Heart right ventricle (tissue), 16 donors: ENCODE data around the gene HTT-AS. TPM values are rescaled to one million over a fixed set of nuclear protein-coding genes. Genes with fewer than 3 reads are reported as not detected.

ENCODE experiments used
- ATAC-seq, 8 donors: fragments of 200-7000 bp; cut with Tn5 transposase; one replicate each; pipeline ENCODE4 v1.9.1; 2020; ENCODE audit warnings: mild to moderate bottlenecking in 8 of 8, moderate library complexity in 8 of 8, moderate number of reproducible peaks in 1 of 8
- DNase-seq, 2 donors: peaks; one replicate each; pipeline ENCODE4 v3.0.0-alpha.2; 2020
- H3K27ac ChIP-seq, 10 donors: fragments of 200-600 bp; sonication (generic) in 2 of 10; one replicate each; pipeline versions ENCODE4 v1.5.0 to v1.8.0; 2020 to 2022; ENCODE audit warnings: mild to moderate bottlenecking in 3 of 10
- H3K27me3 ChIP-seq, 7 donors: fragments of 200-600 bp; one replicate each; pipeline ENCODE4 v1.8.0; 2021 to 2022; ENCODE audit warnings: mild to moderate bottlenecking in 2 of 7
- H3K36me3 ChIP-seq, 9 donors: fragments of 200-600 bp; sonication (generic) in 1 of 9; one replicate each; pipeline versions ENCODE4 v1.5.0 to v1.8.0; 2020 to 2022; ENCODE audit warnings: mild to moderate bottlenecking in 2 of 9
- H3K4me1 ChIP-seq, 9 donors: fragments of 200-600 bp; sonication (generic) in 1 of 9; one replicate each; pipeline versions ENCODE4 v1.5.0 to v1.8.0; 2020 to 2022; ENCODE audit warnings: mild to moderate bottlenecking in 4 of 9
- H3K4me3 ChIP-seq, 10 donors: fragments of 200-600 bp; sonication (generic) in 2 of 10; one replicate each; pipeline versions ENCODE4 v1.5.0 to v1.8.0; 2020 to 2022; ENCODE audit warnings: mild to moderate bottlenecking in 7 of 10, moderate library complexity in 2 of 10
- H3K9me3 ChIP-seq, 11 donors: fragments of 200-600 bp in 10 of 11; sonication (generic) in 2 of 11; one replicate each; pipeline versions ENCODE4 v1.5.0 to v1.8.0; 2013 to 2022; ENCODE audit warnings: mild to moderate bottlenecking in 2 of 11, control low read depth in 1 of 11, moderate library complexity in 1 of 11
- CTCF ChIP-seq, 9 donors: fragments of 200-600 bp; sonication (generic) in 2 of 9; IDR thresholded peaks; one replicate each; pipeline versions ENCODE4 v1.5.0 to v1.8.0; 2021 to 2022; ENCODE audit warnings: antibody characterized with exemption in 9 of 9, mild to moderate bottlenecking in 5 of 9, moderate library complexity in 1 of 9
- WGBS, 2 donors: extraction: QIAGEN DNeasy Blood & Tissue Kit; methylation state at CpG; one replicate each; pipeline ENCODE4 v1.1.7; 2013; ENCODE audit warnings: inconsistent platforms in 1 of 2; 5-methylcytosine and 5-hydroxymethylcytosine counted together
- intact Hi-C, 10 donors: fragments of 100-400 bp; cut with DNase I; formaldehyde crosslinking; loops; one replicate each; pipeline versions ENCODE4 v1.11.1 to v1.14.2; 2022
- polyA plus RNA-seq, 2 donors: library from polyadenylated mRNA; stranded (reverse); fragments of 200-250 nt; gene quantifications; one replicate each; pipeline ENCODE4 v1.2.3, GENCODE V29; 2013
- total RNA-seq, 10 donors: library from RNA; stranded (reverse); fragmentation: NEBNext Ultra II Directional in 3 of 10; extraction: Animal tissue kit (Norgen Biotek cat#: 25700) in 3 of 10; gene quantifications; one replicate each; pipeline versions ENCODE4 v1.2.1 to v1.2.4, GENCODE V29; 2021 to 2023
- donor health status: Arrhythmogenic right ventricular cardiomyopathy.
- donor health status: ischemic (EF 13 %, LVEDD 7.1; RV severe dilation, severe dysfunction).
- donor health status: healthy with polysubstance abuse.
- donor health status: DM: no; HTN: yes; CAD: no.
- donor health status: DM: no; HTN: no; CAD: no.
- donor health status: ischemic (EF 25% LVEDD 6.9; RV normal size, moderate dysfunction).
- donor health status: ischemic (EF 25% LVEDD 5.7; RV mildly dilated, moderate dysfunction).
- donor health status: healthy.
- donor health status: DM: yes; HTN: yes; CAD: no.
- donor health status: Ischemic cardiomyopathy.
- donor health status: ischemic (EF 35%, LVEDD 5.7; RV mildly dilated, moderate dysfunction).
- donor health status: nonischemic (EF 11% LVEDD 7.7; RV severe dilation, severe dysfunction).
- donor health status: DM: yes; HTN: yes; CAD: no.
- donor health status: PGD.
- donor health status: ischemic (EF 29% LVEDD 5.4; RV normal size, mild dysfunction).
- donor health status: nonischemic (EF 23%, LVEDD 6.1; RV moderate dilation, normal function).

The HTT-AS gene
- total and polyA plus RNA-seq, 12 donors = not detected

- 58 to 61% methylated on average over 20 of the region's 20 CpGs for WGBS, 2 donors
Observed at GRCh38 chr4:3047464-3048286, 26.7 kb downstream of the HTT-AS start.

DNA sequence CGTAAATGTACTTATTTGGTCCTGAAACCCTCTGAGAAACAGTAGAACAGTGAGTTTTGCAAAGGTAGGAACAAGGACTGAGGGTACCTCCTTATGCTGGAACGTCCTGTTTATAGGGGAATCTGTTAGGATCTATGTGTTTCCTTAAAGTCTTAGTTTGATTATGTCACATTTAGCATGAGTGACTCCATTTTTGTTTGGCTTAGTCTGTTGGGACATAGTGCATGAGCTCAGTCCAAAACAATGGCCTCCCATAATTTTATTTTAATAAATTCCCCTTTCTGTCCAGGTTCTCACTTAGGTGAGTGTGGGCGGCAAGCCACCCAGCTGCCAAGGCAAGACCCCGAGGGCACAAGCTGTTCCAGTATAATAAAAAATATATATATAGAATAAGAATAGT, 27.7 kb downstream of the HTT-AS start:
- H3K4me3 ChIP-seq = no peak overlapping the region
- no peak for ATAC-seq
- no peaks in the 10 kb centered on the region for H3K27me3 ChIP-seq
- DNase-seq = no peak
- no peaks in the 10 kb centered on the region for H3K36me3 ChIP-seq
- intact Hi-C loops = loop anchor here in 2 of 10 donors (10.0 kb wide), 2 partner anchors 282 to 292 kb away; partner anchors contain the start of gene TNIP2 (in 1 of the 2)
- WGBS, 2 donors = 84 to 89% methylated on average over 4 of the region's 4 CpGs
- no peaks in the 10 kb centered on the region for H3K9me3 ChIP-seq
- no peak for TF ChIP-seq CTCF (IDR thresholded peaks at IDR 0.05)
- peak overlapping the region in 1 of 10 donors; percentile 76 for H3K27ac ChIP-seq
- peaks cover 0 to 56% (median 22%) of the 10 kb centered on the region in 9 donors for H3K4me1 ChIP-seq

More at GRCh38 chr4:3047464-3048286, 26.7 kb downstream of the HTT-AS start:
- H3K36me3 ChIP-seq = no peaks in the 10 kb centered on the region
- H3K9me3 ChIP-seq = no peaks in the 10 kb centered on the region
- no peaks in the 10 kb centered on the region for H3K27me3 ChIP-seq
- ATAC-seq (peak; percentile 45 to 68 (median 62)), DNase-seq (peak; percentile 57 to 62)
- peak overlapping the region in 1 of 10 donors; percentile 60 for H3K27ac ChIP-seq
- intact Hi-C loops = loop anchor here in 2 of 10 donors (10.0 kb wide), 2 partner anchors 283 to 293 kb away; partner anchors contain the start of gene TNIP2 (in 1 of the 2)
- peak overlapping the region in 5 of 10 donors; percentile 17 to 45 (median 31) for H3K4me3 ChIP-seq
- peak; percentile 47 to 87 (median 76) for TF ChIP-seq CTCF (IDR thresholded peaks at IDR 0.05)
- H3K4me1 ChIP-seq = peaks cover 0 to 45% (median 12%) of the 10 kb centered on the region in 9 donors

- intact Hi-C loops = loop anchor here in 2 of 10 donors (10.0 kb wide), 2 partner anchors 281 to 291 kb away; partner anchors contain the start of gene TNIP2 (in 1 of the 2)
- no peak for ATAC-seq
- peak overlapping the region in 1 of 10 donors; percentile 76 for H3K27ac ChIP-seq
- WGBS, 2 donors = 79 to 84% methylated on average over 7 of the region's 7 CpGs
- peaks cover 0 to 59% (median 27%) of the 10 kb centered on the region in 9 donors for H3K4me1 ChIP-seq
- no peak for TF ChIP-seq CTCF (IDR thresholded peaks at IDR 0.05)
- H3K9me3 ChIP-seq = no peaks in the 10 kb centered on the region
- no peaks in the 10 kb centered on the region for H3K27me3 ChIP-seq
- no peaks in the 10 kb centered on the region for H3K36me3 ChIP-seq
- H3K4me3 ChIP-seq = no peak overlapping the region
- DNase-seq = no peak
Observed at GRCh38 chr4:3046162-3046561, 28.2 kb downstream of the HTT-AS start.
